GM20431 (cell line): ENCODE data around the gene TAF3.

Source experiments
- in situ Hi-C: fragments of 300-500 bp; cut with MseI, MboI; formaldehyde crosslinking; loops from one replicate; pipeline ENCODE4 v1.15.0; 2020; ENCODE audit warnings: low sequenced_read_pairs; ENCODE audit not compliant: unreplicated experiment

The TAF3 gene

DNA sequence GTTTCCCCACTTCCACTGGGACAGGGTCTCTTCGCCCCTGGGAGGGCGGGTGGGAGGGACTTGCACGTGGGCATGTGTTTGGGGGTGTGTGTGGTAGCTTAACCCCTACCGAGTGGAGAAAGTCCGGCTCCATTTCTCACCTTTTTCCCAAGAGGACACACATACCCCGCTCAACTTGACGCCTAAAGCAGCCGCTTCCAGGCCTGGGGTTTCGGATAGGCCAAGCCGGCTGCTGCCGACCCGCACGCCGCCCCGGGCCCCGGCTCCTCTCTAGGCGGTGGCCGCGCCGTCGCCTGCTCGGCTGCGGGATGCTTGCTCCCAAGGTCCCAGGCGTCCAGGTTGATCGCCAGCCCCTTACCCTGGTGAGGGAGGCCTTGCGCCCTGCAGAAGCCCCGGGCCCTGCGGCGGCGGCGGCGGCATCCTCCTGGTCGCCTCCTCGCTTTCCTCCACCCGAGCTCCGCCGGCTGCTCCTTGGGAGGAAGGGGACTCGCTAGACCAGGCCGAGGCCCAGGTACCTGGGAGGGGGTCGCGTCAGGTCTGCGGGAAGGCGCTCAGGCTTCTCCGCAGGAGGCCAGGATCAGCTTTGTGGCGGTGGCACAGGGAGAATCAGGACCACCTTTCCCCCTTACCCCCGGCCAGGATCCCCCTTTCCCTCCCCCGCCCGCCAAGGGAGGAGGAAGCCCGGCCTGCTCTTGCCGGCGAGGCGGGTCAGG, 233.0 kb downstream of the TAF3 start:
- in situ Hi-C loops: no loop called here

DNA sequence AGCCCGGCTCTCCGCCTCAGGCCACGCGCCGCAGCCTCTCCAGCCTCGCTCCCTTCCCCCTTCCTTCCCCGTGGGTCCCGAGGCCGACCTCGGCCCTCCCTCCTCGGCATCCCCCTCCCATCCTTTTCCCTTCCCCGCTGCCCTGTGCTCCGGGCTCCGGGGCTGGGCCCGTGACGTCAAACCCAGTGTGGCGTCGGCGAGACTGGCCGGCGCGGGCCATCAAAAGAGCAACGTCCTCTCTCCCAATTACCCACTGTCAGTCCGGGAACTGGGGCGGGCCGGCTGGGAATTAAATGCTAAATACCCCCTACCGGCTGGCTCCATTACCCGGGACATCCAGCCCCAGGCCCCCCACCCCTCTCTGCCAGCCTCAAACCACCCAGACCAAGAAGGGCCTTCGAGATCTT, 233.5 kb downstream of the TAF3 start:
- in situ Hi-C loops: no loop called here

DNA sequence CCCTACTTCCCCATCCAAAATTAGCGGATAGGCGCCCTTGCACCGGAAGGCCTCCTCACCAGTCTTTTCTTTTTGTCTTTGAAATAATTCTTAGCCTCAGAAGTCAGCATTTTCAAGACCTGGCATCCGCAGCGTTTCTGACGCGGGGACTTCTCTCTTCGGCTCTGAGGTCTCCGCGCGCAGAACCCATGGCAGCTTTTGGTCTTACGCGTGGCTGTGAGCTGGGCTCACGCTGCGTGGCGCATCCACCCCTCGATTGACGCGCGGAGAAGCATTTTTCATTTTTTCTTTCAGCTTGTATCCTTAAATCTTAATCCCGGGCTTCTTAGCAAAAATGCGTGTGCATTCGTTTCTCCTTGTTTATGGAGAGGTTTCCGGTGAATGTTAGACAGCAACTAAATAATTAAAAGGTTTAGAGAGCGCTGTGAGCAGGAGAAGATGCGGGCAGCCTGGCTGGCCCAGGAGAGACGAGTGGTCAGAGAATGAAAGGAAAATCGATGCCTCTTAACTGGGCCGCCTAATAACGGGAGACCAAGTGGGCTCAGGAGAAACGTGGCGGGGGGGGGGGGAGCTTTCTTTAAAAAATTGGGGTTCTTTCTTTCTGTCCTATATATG, 234.1 kb downstream of the TAF3 start:
- in situ Hi-C loops: no loop called here

DNA sequence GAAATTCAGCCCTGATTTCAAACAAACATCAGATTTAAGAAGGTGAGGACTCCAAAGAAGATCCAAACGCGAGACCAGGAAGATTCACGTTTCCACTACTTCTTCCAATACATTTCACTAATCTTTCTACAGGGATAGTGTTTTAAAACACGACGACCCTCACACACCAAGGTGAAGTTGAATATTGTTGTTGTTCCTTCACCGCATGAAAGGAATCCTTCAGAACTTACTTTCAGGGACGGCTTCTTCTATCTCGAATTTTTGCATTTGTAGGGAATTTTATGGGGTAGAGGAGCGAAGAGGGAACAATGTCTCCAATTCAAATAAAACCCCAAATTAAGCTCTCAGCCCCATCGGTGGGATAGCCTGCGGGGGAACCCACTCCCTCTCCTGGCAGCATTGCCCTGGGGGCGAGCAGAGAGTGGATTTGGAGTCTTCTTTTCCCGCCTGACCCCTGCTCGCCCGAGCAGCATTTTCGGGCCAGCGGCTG, 234.7 kb downstream of the TAF3 start:
- in situ Hi-C loops: no loop called here

DNA sequence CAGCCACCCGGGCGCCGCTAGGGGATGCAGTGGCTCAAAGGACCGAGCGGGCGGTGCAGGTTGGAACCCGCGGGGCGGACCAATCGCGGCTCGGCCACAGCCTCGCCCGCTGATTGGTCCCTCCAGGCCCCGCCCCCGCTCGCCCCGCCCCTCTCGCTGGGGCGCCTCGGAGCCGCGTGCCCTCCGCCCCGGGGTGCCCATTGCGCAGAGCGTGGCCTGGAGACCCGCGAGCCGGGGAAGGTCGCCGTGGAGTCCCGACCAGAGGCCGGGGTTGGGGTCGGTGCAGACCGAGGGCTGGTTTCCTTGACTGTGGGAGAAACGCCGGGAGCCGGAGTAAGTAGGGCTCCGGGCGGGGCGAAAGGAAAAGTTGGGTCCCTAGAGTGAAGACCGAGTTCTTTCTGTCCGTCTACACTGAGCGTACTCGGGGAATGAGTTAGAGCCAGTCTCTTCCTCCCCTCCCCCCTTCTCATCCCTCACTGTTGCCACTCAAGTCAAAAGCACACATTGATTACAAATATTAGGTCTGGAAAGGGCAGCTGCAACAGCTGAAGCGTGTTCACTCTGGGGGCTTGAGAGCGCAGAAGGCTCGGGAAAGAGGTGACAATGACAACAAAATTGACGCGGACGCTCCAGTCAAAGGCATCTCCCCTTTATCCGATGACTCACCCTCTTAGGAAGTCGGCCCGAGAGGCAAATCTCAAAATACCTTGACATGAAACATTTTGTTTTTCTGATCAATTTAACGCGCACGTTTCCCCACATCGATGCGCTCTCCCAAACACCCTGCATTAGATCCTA, 235.3 kb downstream of the TAF3 start:
- in situ Hi-C loops: no loop called here

DNA sequence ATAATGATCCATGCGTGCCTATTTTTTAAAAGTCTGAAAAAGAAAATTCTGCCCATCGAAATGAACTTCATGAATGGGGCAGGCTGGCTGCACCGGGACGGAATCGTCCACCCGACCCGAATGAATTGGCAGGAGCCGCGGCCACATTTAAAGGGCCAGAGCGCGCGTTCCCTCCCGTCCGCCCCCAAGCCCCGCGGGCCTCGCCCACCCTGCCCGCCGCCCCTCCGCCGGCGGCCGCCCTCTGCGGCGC, 235.9 kb downstream of the TAF3 start:
- in situ Hi-C loops: no loop called here

DNA sequence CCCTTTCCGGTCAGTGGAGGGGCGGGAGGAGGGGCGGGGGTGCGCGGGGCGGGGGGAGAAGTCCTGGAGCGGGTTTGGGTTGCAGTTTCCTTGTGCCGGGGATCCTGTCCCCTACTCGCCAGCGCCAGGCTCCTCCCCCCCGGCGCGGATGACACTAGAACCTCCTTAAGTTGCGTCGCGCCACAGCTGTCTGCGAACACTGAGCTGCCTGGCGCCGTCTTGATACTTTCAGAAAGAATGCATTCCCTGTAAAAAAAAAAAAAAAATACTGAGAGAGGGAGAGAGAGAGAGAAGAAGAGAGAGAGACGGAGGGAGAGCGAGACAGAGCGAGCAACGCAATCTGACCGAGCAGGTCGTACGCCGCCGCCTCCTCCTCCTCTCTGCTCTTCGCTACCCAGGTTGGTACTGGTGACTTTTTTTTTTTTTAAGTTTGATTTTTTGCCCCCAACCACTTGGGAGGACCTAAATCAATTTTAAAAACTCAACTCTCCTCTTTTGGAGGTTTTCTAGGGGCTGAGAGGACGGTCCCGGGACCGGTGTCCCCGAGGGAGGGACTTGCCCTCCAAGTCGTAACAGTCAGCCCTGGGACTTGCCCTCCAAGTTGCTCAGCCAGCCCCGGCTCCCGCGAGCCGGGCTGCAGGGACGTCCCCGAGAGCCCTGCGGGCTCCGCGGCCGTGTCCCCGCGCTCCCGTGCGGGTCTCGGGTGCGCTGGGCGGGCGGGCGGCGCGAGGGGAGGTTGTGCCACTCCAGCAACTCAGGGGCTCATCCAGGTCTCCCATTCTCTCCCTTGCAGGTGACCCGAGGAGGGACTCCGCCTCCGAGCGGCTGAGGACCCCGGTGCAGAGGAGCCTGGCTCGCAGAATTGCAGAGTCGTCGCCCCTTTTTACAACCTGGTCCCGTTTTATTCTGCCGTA, 236.4 kb downstream of the TAF3 start, which contains the start of gene GATA3:
Gene GATA3 (plus strand): TSS at position 195 of the 914 bp plus-strand sequence. CDS start 968 bp downstream, outside the sequence.
- in situ Hi-C loops: no loop called here

DNA sequence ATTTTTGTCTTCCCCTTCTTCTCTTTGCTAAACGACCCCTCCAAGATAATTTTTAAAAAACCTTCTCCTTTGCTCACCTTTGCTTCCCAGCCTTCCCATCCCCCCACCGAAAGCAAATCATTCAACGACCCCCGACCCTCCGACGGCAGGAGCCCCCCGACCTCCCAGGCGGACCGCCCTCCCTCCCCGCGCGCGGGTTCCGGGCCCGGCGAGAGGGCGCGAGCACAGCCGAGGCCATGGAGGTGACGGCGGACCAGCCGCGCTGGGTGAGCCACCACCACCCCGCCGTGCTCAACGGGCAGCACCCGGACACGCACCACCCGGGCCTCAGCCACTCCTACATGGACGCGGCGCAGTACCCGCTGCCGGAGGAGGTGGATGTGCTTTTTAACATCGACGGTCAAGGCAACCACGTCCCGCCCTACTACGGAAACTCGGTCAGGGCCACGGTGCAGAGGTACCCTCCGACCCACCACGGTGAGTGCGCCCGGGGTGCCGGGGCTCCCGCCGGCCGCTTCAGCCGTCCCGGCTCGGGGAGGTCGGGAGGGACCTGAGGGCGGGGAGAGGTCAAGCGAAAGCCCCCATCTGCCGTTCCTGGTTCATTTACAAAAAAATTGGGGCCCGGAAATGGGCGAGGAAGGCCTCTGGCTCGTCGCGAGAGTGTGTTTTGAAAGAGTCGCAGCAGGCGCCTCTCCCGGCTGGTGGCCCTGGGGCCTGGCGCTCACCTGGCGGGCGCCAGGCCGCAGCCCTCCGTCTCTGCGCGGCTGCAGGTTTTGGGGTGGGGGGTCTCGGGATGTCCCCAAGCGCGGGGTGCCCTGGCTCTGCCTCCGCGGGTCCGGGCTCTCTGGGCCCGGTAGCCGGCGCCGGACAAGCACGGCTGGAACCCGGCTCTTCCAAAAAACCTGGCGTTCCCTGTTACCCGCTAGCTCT, 237.4 kb downstream of the TAF3 start:
- in situ Hi-C loops: no loop called here

DNA sequence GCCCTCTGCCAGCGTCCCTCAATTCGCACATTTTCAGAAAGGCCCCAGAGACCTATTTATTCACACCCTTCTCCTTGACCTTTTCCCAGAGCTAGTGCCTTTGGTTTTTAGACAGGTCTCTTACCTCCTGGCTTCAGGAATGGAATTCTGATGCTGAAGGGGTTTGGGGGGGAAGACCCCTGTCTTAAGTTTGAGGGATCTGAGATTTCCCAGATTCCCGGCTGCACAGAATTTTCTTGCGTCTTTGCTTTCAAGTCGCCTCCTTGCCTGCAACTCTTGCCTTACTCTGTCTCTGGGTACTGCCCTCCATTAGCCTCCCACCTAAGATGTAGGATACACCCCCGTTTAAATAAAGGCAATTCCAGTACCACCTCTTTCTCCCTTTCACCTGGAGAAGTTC, 238.1 kb downstream of the TAF3 start:
- in situ Hi-C loops: no loop called here

DNA sequence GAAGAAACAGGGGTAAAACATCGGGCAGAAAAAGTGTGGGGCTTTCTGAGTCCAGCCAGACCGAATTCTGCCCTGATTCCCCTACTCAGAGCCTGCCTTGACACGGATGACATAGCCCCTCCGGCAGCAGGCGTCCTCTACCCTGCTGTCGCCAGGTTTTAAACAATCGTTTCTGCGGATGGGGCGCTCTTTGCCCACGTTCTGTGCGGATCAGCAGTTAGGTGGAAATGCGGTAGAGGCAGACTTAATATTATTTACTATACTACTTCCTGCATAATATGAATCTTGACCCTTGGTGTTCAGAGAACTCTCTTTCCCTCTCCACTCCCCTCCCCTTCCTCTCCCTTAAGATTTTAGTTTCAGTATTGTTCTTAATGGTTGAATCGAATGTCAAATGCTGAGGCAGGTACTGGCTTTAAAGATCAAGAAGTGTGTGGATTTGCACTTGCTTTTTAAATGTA, 238.6 kb downstream of the TAF3 start:
- in situ Hi-C loops: no loop called here

DNA sequence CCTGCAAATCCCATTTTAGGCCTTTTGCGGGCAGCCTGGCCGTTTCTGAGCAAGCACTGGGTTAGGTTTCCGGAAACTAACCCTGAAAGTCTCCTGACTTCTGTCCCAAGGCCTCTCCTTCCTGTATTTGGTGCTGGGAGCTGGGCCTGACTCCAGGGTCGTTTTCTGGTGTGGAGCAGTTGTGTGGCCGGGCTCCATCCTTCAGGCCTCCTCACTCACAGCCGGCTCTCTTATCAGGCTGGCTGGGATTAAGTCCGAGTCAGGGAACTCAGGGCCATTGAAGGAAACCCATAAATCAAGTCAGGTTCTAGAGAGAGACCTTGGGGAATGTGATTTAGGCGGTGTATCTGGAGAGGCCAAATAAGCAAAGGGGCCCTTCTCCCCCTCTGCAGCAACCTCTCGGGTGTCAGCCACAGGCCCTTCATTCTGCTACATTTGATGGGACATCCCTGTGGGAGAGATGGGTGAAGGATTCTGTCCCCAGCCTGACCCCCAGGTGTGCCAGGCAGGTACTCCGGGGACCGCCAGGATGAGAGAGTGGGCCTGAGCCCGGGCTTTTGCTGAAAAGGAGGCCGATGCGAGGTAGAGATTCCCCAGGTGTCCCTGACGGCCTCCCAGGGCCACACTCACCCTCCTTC, 239.4 kb downstream of the TAF3 start:
- in situ Hi-C loops: no loop called here

DNA sequence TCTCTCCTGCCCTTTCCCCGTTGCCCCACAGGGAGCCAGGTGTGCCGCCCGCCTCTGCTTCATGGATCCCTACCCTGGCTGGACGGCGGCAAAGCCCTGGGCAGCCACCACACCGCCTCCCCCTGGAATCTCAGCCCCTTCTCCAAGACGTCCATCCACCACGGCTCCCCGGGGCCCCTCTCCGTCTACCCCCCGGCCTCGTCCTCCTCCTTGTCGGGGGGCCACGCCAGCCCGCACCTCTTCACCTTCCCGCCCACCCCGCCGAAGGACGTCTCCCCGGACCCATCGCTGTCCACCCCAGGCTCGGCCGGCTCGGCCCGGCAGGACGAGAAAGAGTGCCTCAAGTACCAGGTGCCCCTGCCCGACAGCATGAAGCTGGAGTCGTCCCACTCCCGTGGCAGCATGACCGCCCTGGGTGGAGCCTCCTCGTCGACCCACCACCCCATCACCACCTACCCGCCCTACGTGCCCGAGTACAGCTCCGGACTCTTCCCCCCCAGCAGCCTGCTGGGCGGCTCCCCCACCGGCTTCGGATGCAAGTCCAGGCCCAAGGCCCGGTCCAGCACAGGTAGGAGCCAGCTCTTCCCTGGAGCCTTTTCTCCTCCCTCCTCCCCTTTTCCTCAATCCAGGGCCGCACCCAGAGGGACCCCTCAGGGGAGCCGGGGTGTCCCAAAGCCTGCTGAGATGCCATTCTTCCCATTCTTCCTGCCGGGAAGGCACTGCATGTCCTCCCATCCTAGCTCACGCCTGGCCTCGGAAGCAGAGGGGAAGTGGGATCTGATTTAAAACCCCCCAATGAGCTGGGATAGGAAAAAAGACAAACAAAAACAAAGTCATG, 240.2 kb downstream of the TAF3 start:
- in situ Hi-C loops: no loop called here

DNA sequence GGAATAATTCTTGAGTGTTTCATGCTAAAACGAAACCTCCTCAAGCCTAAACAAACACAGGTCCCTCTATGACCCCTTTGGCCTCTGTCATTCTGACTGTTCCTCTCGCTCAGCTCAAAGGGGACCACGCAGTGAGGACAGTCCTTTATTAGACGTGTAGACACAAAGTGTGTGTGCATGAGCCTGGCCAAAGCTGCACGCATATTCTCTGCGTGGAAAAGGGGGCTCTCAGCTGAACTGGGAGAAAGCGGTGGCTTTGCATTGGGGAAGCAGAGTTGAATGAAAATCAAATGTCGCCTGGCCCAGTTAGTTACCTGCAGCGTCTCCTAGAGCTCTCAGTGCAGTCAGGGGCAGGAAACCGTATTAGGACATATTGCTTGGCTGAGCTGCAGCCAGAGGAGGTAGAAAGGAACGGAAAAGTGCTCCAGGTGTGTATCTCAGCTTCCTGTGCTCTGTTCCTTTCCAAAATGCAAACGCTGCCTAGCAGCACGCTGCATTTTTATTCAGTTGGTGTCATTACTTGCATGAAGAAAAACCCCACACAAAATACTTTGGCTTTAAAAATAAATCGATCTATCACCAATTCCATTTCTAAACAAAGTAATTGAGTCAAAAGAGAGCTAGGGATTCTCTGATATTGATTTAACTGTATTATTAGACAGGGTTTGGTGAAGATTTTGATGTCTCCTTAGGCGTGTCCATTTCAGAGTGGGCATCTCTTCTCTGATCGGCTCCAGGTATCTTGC, 241.1 kb downstream of the TAF3 start:
- in situ Hi-C loops: no loop called here

DNA sequence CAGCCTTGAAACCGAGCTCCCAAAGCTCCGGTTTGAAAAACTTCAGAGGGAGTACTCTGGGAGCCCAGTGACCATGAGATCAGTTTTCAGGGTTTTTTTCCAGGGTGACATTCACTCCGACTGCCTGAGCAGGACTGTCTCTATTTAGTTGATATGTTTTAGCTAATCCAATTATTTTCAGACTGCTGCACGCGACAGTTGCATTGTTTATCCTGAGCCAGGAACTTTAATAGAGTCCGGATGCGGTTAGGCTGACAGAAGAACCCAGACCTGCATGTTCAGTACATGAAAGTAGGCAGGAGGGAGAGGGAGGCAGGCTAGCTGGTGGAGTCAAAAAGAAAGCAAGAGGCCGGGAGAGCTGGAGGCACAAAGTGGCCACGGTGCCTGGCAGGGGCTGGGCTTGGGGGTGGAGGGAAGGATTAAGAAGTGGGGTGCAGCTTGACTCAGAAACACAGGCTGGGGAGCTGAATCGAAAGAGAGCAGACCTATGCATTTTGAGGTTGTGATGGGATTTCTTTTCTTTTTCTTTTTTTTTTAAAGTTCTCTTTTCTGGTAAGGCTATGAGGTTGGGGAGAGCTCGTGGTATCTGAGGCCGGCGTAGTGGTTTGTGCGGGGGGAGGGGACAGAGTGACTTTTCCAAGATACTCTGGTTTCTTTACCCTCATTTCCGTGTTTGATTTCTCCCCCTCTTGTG, 241.9 kb downstream of the TAF3 start:
- in situ Hi-C loops: no loop called here

DNA sequence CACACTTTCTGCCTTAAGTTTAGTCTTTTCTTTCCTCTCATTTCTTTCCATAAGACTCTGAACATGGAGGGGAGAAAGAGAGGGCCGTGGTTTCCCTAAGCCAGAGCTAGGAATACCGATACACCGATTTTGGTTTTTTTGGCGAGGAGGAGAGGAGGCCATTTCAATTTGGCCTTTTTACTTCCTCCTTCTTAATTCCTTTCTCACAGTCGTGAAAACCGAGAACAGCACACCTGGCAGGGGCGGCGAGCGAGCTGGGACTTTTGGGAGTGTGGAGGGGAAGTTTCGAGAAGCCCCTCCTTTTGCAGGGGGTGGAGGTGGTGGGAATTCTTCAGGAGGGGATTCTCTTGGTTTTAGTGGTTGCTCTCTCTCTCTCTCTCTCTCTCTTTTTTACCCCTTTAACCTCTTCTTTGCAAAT, 242.4 kb downstream of the TAF3 start:
- in situ Hi-C loops: no loop called here
